GM19372 (cell line): ENCODE results near the gene RNASE7.

Source experiments
- ATAC-seq: cut with Tn5 transposase; IDR thresholded peaks from one replicate; pipeline ENCODE4 v1.9.1; 2021; ENCODE audit warnings: mild to moderate bottlenecking, low read depth, moderate library complexity; ENCODE audit not compliant: unreplicated experiment

RNASE7 gene

DNA sequence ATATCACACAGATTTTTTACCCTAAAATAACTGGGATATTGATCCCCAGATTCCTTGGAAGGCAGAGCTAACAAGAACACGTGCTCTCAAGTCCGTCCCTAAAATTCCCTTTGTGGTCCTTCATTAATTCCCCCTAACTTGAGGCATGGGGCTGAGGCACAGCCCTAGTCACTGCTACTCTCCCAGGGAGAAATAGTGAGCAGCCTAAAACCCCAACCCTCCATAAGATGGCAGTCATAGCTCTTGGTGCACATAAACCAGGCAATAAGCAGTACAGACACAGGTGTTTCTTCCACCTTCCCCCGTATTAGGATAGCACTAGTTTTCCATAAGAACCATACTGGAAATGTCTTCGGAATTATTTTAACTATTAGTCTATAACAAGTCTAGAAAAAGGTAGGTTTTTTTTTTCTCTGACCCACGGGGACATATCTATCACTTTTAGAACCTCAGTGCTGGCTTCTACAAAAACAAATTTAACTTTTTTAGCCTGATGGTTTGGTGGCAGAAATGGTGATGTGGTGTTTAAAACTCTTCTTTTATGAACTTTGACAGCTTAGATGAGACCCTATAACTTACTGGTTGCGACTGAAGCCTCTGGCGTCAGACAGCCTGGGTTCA is 24.8 kb downstream of the RNASE7 start:
- no peak for ATAC-seq

DNA sequence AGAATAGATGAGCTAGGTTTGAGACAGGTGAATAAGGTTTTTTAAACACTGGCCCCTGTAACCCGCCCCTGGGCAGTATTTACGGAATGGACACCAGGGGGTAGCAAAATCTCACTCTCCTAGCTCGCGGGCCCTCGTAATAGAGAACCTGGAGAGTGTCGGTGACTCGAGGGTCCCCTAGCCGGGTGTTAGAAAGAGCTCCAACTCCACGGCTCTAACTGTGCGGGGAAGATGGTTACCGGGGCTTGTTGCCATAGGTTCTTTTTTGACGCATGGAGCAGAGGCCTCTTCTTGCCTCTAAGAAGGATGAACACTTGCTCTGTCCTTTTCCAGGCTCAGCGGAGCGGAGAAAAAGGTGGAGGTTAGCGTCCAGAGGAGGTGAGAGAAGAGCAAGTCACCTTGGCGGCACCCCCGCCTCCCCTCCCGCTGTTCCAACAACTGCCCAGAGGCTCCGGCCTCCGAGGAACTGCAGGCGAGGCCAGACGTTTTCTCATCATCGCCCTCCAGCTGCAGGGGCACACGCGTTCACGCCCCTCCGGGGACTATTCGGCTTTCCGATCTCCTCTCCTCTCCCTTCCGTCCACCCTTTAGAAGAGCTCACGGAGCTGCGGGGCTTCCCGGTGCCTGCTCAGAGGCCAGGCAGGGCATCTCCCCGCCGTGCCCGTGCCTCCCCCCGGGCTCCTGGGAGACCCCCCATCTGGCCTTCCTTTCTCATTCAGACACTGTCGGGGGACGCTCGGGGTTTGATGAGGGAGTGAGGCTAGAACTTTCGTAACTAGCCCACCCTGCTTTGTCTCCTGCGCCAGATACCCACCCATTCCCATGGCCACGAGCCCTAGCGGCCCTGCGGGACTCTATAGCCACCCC is 26.6 kb downstream of the RNASE7 start:
- ATAC-seq: no peak

DNA sequence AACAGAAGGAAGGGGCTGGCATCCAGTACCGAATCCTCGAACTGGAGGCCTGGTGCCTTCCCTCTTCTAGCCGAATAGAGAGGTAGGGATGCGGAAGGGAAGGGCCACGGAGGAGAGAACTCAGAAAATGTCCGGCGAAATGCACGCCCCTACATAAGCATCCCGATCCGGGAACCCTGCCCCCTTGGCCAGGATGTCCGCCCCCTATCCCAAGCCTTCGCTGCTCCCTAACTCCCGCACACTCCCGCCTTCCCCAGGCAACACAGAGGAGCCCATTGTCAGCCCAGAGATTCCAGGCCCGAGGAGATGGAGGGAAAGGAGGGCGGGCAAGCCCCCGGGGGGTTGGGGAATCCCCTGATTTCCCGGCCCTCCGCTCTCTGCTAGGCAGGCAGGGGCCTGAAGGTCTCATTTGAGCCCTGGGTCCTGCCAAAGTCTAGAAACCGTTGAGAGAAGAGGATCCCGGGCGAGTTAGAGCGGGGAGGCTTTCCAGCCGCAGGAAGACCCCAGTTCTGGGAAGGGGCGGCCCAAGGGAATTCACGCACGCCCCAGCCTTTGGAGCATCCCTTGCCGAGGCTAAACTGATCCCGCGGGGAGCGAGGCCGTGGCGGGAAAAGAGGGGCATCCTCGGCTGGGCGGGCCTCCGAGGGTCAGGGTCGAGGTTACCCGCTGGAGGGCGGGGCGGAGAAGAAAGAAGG is 27.4 kb downstream of the RNASE7 start:
- no peak for ATAC-seq

DNA sequence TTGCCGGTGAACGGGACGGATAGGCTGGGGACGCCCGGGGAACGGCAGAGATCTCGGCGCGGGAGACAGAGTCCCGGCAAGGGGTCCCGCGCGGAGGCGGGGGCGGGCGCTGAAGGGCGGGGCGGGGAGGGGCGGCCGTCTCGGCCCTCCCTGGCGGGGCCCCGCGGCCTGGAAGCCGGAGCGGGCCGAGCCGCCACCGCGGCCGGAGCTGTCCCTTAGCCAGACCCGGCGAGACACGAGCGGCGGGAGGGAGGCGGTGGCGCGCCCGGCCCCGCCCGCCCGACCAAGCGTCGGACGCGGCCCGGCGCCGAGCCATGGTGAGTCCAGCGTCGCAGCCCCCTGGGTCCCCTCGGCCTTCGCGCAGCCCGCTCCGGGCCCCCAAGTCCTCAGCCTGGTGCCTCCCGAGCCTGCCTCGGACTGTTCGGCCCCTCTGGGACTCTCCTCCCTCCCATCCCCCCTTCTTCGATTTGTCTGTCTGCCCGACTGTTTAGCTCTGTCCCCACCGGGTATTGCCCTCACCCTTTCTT is 28.0 kb downstream of the RNASE7 start, which contains the start of gene ARHGEF40:
ARHGEF40 (plus strand) TSS at position 222 of the 527 bp plus-strand sequence; CDS start at position 315, 93 bp downstream.
- ATAC-seq: no peak

DNA sequence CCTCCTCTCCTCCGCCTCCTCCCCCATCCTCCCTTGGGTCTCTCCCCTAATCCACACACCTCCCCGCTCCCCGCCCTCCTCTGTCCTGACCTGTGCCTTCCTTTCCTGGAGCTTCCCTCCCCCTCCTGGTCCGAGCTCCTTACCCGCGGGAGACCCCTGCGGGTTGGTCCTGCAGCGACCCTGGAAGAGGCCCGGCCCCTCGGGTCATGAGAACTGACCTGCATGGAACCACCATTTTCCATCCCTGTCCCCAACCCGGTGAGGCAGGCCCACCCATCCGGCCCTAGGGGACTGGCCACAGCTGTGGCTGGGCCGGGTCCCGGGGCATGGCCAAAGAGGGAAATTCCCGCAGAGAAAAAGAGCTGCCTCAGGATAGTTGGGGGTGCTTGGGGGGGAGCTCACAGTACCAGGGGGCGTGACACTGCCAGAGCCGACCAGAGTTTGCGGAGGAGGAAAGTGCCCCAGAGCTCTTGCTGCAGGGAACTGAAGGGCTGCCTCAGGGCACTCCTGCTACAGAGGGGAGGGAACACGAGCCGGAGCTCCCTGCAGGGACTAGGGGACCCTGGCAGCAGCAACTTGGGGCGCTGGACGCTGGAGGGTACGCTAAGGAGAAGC is 28.6 kb downstream of the RNASE7 start:
- ATAC-seq: peak; percentile 11

DNA sequence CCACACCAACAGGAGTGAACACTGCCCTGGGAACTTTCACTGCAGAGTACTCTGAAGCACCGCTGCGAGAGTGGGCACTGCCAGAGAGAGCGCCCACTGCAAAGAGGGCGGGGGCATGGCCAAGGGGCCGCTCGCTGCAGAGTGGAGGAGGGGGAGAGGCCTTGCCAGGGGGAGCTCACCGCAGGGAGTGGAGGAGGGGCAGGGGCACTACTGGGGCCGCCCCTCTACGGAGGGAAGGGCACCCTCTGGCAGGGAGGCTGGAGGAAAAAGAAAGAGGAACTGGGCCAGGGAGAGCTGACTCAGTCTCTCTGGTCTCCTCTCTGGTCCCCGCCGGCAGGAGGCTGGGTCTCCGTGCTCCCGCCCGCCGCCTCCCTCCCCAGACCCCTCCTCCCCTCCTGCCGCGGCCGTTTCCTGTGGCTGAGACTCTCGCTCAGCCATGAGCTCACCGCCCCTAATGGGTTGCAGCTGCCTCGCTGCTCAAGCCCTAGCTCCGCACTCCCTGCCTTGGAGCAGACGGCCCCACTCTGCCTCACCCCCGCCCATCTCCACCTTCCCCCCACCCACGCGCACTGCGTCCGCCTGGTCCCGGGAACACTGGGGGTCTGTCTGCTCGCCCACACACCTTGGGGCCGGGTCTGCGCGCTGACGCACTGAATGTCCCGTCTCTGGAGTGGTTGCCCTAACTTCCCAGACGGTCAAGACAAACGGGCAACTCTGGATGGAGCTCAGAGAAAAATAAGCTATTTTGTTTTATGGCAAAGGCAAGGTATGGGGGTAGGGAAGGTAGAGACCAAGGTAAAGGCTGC is 29.3 kb downstream of the RNASE7 start:
- peak; percentile 47 for ATAC-seq

DNA sequence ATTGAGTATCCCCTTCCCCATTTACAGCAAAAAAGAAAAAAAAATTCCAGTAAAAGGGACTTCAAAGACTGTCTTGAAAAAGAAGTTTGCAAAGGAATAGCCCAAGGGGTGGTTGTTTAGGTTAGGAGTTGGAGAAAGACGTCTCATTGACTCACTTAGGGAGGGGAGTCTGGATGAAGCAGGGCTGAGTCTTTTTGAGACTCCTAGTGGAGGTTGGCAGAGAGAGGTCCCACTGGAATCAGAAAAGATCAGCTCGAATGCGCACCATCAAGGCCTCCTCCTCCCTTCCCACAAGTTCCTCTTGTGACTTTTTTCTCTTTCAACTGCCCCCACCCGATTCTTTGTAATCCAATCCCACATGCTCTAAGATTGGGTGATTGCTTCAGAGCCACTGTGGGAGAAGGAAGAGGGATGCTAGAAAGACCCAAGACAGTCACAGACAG is 29.9 kb downstream of the RNASE7 start:
- no peak for ATAC-seq

DNA sequence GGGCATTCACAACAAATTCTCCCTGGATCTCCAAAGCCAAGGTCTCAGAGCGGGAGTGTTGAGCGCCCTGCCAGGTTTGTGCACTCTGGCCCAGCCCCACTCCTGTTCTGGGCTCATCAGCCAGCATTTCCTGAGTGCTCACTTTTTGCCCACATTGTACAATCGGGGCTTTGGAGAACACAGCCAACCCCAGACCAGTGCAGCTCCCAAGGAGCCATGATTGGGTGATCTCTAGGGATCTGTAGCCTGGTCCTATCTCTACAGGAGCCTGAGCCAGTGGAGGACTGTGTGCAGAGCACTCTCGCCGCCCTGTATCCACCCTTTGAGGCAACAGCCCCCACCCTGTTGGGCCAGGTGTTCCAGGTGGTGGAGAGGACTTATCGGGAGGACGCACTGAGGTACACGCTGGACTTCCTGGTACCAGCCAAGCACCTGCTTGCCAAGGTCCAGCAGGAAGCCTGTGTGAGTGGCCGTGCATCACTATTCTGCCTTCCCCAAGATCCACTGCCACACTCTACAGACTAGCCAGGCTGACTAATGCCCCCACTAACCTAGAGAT is 30.7 kb downstream of the RNASE7 start:
- ATAC-seq: no peak

DNA sequence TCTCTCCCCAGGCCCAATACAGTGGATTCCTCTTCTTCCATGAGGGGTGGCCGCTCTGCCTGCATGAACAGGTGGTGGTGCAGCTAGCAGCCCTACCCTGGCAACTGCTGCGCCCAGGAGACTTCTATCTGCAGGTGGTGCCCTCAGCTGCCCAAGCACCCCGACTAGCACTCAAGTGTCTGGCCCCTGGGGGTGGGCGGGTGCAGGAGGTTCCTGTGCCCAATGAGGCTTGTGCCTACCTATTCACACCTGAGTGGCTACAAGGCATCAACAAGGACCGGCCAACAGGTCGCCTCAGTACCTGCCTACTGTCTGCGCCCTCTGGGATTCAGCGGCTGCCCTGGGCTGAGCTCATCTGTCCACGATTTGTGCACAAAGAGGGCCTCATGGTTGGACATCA is 31.8 kb downstream of the RNASE7 start:
- no peak for ATAC-seq

DNA sequence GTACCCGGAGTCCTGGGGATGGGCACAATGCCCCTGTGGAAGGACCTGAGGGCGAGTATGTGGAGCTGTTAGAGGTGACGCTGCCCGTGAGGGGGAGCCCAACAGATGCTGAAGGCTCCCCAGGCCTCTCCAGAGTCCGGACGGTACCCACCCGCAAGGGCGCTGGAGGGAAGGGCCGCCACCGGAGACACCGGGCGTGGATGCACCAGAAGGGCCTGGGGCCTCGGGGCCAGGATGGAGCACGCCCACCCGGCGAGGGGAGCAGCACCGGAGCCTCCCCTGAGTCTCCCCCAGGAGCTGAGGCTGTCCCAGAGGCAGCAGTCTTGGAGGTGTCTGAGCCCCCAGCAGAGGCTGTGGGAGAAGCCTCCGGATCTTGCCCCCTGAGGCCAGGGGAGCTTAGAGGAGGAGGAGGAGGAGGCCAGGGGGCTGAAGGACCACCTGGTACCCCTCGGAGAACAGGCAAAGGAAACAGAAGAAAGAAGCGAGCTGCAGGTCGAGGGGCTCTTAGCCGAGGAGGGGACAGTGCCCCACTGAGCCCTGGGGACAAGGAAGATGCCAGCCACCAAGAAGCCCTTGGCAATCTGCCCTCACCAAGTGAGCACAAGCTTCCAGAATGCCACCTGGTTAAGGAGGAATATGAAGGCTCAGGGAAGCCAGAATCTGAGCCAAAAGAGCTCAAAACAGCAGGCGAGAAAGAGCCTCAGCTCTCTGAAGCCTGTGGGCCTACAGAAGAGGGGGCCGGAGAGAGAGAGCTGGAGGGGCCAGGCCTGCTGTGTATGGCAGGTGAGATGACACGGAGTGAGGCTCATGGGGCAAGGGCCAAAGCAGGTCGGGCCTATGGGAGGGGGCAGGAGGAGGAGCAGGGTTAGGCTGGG is 32.5 kb downstream of the RNASE7 start:
- ATAC-seq: no peak

DNA sequence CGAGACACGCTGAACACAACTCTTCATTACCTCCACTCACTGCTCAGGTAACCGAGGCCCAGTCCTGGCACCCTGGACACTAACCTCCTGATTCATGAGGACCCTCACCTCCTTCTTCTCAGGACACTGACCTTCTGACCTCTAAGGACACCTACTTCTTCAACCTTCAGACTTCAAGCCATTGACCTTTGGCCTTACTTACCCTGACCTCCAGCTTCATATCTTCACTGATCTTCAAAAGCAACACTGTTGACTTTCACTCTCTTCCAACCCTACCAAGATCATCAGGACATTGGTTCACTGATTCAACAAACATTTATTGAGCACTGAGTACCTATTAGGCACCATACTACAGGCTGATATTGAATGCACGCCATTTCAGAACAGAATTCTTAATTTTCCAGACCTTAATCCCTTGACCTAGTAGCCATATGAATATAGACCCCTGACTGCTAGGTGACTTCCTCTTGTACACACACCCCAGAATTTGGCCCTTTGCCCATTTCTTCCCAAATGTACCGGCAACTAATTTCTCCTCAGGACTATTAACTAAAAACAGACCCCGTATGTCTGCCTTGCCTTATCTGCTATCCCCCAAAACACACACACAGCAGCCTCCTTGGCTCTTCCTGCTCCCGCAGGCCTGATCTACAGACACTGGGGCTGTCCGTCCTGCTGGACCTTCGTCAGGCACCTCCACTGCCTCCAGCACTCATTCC is 33.7 kb downstream of the RNASE7 start:
- no peak for ATAC-seq

DNA sequence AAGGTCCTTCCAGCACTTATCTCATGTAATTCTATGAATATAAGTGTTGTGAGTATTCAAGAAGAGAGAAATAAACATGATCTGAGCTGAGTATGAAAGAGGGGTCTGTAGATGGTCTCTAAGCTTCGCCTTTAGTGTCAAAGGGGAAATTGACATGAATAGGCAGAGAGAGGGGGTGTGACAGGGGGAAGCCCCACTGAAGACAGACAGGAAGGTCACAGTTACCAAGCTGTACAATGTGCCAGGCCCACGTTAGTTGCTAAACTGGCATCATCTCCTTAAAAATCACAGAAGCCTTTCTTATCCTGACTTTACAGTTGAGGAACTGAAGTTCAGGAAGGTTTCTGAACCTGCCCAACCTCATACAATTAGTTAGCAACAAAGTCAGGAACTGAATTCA is 35.5 kb downstream of the RNASE7 start:
- no peak for ATAC-seq

DNA sequence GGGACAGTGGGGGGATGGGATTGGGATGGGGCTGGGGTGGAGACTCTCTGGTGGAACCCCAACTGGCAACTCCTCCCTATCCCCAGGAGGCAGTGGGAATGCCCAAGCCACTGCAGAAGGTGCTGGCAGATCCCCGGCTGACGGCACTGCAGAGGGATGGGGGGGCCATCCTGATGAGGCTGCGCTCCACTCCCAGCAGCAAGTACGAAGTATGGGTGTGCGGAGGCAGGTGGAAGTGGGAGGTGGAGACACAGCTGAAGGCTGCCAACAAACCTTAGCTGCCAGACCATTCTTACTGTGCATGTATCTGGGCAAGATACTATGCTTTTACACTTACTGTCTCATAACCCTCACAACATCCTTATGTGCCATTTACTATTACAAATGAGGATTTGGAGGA is 36.1 kb downstream of the RNASE7 start:
- ATAC-seq: no peak

DNA sequence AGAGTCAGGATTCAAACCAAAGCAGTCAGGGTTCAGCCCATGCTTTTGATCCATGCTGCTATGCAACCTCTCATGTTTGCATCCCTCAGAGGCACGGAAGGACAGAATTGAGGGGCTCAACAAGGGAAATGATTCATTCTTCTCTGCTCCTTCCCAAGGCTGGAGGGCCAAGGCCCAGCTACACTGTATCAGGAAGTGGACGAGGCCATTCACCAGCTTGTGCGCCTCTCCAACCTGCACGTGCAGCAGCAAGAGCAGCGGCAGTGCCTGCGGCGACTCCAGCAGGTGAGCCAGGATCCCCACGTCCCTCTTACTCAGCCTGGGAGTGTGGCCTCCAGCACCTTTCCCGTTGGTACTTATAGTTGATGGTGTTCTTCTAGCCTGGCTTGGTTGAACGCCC is 36.6 kb downstream of the RNASE7 start:
- ATAC-seq: no peak

DNA sequence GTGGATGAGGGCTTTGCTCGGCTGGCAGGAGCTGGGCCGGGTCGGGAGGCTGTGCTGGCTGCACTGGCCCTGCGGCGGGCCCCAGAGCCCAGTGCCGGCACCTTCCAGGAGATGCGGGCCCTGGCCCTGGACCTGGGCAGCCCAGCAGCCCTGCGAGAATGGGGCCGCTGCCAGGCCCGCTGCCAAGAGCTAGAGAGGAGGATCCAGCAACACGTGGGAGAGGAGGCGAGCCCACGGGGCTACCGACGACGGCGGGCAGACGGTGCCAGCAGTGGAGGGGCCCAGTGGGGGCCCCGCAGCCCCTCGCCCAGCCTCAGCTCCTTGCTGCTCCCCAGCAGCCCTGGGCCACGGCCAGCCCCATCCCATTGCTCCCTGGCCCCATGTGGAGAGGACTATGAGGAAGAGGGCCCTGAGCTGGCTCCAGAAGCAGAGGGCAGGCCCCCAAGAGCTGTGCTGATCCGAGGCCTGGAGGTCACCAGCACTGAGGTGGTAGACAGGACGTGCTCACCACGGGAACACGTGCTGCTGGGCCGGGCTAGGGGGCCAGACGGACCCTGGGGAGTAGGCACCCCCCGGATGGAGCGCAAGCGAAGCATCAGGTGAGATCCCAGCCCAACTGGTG is 39.5 kb downstream of the RNASE7 start:
- no peak for ATAC-seq

DNA sequence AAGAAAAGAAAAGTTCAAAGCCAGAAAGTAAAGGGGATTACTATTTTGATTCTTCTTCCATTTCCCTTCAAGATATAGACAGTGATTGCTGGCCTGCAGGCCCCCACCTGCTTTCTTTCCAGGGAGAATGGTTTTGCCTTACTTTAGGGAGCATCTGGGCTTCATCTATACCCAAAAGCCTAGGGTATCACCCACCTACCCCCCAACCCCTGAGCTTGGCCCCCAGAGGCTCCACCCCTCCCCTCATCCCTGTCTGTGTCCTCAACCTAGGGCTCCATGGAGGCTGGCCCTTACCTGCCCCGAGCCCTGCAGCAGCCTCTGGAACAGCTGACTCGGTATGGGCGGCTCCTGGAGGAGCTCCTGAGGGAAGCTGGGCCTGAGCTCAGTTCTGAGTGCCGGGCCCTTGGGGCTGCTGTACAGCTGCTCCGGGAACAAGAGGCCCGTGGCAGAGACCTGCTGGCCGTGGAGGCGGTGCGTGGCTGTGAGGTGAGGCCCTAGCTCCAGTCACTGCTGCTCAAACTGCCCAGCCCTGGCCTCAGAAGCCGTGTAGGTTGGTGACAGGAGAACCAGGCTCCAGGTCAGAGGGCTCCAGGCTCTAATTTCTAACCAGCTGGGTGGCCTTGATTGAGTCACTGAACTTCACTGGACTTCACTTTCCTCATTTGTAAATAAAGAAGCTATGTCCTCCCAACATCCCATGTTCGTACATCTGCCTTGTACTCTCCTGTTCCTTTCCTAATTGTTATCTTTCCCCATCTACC is 41.6 kb downstream of the RNASE7 start:
- ATAC-seq: no peak

DNA sequence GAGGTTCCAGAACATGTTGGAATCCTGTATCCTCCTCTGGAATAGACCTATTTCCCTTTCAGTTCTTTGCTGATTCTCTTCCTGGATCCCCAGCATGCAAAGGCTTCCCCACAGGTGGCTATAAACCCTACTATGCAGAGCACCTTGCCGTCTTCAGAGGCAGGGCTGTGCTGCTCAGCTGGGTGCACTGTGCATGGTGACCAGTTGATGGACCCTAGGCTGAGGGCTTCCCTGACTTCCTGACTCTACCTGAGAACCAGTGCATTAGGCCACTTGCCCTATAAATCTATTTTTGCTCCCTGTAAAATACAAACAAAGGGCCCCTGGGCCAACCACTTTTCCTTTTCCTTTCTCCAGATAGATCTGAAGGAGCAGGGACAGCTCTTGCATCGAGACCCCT is 42.2 kb downstream of the RNASE7 start:
- ATAC-seq: no peak
